ENCODE results near the gene MTHFSD.
A peak's percentile ranks its signal among the peaks of the same experiment; 100 is the strongest.

Gene MTHFSD

GRCh38 chr16:86568677-86569623 lies 13.9 kb upstream of the MTHFSD start:
- DNase-seq, result no peak

GRCh38 chr16:86567701-86568581 lies 12.9 kb upstream of the MTHFSD start:
- DNase-seq, result no peak

- DNase-seq, result no peak
These were observed 12.1 kb upstream of the MTHFSD start for GRCh38 chr16:86566966-86567700.

- DNase-seq, result peak; percentile 45 to 49
These were observed 11.5 kb upstream of the MTHFSD start, which contains the start of gene FOXC2 for GRCh38 chr16:86566601-86566965. FOXC2 (plus strand) TSS chr16:86566829; CDS start chr16:86567336, 507 bp downstream.

GRCh38 chr16:86565644-86566511 lies 10.8 kb upstream of the MTHFSD start:
- DNase-seq, result no peak

- DNase-seq, result no peak
These were observed 10.2 kb upstream of the MTHFSD start for GRCh38 chr16:86565181-86565631.

- peak; percentile 82 to 87 for DNase-seq
These were observed 8.7 kb upstream of the MTHFSD start for GRCh38 chr16:86563469-86564345.

GRCh38 chr16:86562356-86562755 lies 7.3 kb upstream of the MTHFSD start:
- no peak for DNase-seq

GRCh38 chr16:86559802-86560305 lies 4.8 kb upstream of the MTHFSD start:
- DNase-seq, result no peak

GRCh38 chr16:86558355-86559193 lies 3.5 kb upstream of the MTHFSD start:
- DNase-seq, result no peak

- no peak for DNase-seq
These were observed 2.6 kb upstream of the MTHFSD start for GRCh38 chr16:86557587-86557986.

- no peak for DNase-seq
These were observed 1.5 kb upstream of the MTHFSD start for GRCh38 chr16:86556576-86556975.

GRCh38 chr16:86555704-86556075 lies 655 bp upstream of the MTHFSD start:
- DNase-seq, result no peak

- DNase-seq, result no peak
These were observed 477 bp downstream of the MTHFSD start for GRCh38 chr16:86554599-86554916.

- no peak for DNase-seq
These were observed 1.7 kb downstream of the MTHFSD start for GRCh38 chr16:86553356-86553755.

- no peak for DNase-seq
These were observed 4.8 kb downstream of the MTHFSD start for GRCh38 chr16:86550281-86550680.

GRCh38 chr16:86549893-86550190 lies 5.2 kb downstream of the MTHFSD start:
- no peak for DNase-seq

GRCh38 chr16:86549076-86549892 lies 5.8 kb downstream of the MTHFSD start:
- no peak for DNase-seq

- DNase-seq, result no peak
These were observed 7.7 kb downstream of the MTHFSD start for GRCh38 chr16:86547286-86547685.

Data from stimulated activated CD4-positive, alpha-beta T cell treated with anti-CD3 and anti-CD28 coated beads, Interleukin-2, amount 100 ng/mL, for 48 hours (primary cell).